Measurements from ENCODE around the gene FETUB. TPM values are rescaled to one million over a fixed set of nuclear protein-coding genes. Genes with fewer than 3 reads are reported as not detected.

FETUB gene
- polyA plus RNA-seq, 1 donor (not counting 4 experiments of a cell fraction or from before 2014, with no cell fraction given): 0.25 TPM

DNA sequence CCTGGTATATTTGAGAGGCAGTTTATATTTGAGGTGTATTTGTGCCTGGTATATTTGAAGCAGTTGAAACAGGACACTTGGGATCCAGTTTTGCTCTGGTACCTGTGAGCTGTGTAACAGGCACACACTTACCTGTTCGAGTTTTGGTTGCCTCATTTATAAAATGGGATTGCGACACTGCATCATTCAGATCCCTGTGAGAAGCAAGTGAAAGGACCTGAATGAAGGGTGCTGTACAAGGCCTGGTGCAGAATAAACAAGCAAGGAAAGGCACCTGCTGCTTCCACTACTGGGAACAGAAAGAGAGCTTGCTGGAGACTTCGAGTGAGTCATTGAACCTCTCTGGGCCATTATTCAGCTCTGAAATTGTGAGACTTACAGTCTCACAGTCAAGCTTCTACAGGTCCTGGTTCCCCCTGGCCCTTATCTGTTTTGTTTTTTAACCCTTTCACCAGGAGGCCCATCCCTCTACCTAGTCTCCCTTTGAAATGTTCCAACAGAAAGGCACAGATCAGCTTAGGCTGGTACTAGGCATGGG lies 11.5 kb downstream of the FETUB start:
- FAIRE-seq: peak; percentile 26
- Histone ChIP-seq H3K9me1 (ENCODE audit: control insufficient read depth, extremely low read depth, insufficient read depth, low read length) (peaks cover 3% of the 10 kb centered on the region), H3K9ac (ENCODE audit: control insufficient read depth, extremely low read depth, insufficient read depth, low read length) (no peak overlapping the region), H3K4me1 (ENCODE audit: control insufficient read depth, extremely low read depth, insufficient read depth, low read length) (peaks cover 7% of the 10 kb centered on the region), H3K4me3 (ENCODE audit: control insufficient read depth in 2 of 3, extremely low read depth in 1 of 3, insufficient read depth in 2 of 3, low read depth in 1 of 3, low read length in 3 of 3) (no peak overlapping the region), H3K27ac (ENCODE audit: control insufficient read depth, insufficient read depth, low read length) (no peak overlapping the region), H3K27me3 (ENCODE audit: control insufficient read depth, extremely low read depth, insufficient read depth, low read length) (no peaks in the 10 kb centered on the region), H3K4me2 (ENCODE audit: control insufficient read depth, extremely low read depth, insufficient read depth, low read depth, low read length) (no peak overlapping the region), H3K36me3 (ENCODE audit: control insufficient read depth in 2 of 2, extremely low read depth in 1 of 2, insufficient read depth in 2 of 2, low read length in 2 of 2) (no peaks in the 10 kb centered on the region), H3K9me3 (ENCODE audit: control insufficient read depth, low read depth, low read length) (no peaks in the 10 kb centered on the region), H2AFZ (ENCODE audit: control insufficient read depth, low read length) (no peak overlapping the region), H4K20me1 (ENCODE audit: control insufficient read depth, extremely low read depth, insufficient read depth, low read length) (no peaks in the 10 kb centered on the region), H3K79me2 (ENCODE audit: control insufficient read depth, insufficient read depth, low read length) (no peaks in the 10 kb centered on the region)
- dilution Hi-C loops (cut with MboI; ENCODE audit: extremely low pct_ligation_motif_present, low sequenced_read_pairs): no loop called here
- TF ChIP-seq EZH2 (IDR thresholded peaks at IDR 0.05; ENCODE audit: low read length): no peak
- TF ChIP-seq, protein P1, sequence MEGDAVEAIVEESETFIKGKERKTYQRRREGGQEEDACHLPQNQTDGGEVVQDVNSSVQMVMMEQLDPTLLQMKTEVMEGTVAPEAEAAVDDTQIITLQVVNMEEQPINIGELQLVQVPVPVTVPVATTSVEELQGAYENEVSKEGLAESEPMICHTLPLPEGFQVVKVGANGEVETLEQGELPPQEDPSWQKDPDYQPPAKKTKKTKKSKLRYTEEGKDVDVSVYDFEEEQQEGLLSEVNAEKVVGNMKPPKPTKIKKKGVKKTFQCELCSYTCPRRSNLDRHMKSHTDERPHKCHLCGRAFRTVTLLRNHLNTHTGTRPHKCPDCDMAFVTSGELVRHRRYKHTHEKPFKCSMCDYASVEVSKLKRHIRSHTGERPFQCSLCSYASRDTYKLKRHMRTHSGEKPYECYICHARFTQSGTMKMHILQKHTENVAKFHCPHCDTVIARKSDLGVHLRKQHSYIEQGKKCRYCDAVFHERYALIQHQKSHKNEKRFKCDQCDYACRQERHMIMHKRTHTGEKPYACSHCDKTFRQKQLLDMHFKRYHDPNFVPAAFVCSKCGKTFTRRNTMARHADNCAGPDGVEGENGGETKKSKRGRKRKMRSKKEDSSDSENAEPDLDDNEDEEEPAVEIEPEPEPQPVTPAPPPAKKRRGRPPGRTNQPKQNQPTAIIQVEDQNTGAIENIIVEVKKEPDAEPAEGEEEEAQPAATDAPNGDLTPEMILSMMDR (optimal IDR thresholded peaks at IDR 0.05 in 1 of 3, IDR thresholded peaks at IDR 0.05 in 1 of 3, conservative IDR thresholded peaks at IDR 0.05 in 1 of 3; ENCODE audit: extremely low read depth in 1 of 3, insufficient read depth in 2 of 3, low read length in 3 of 3): no peak
- no peak for DNase-seq (ENCODE audit: low read depth, low spot score)

DNA sequence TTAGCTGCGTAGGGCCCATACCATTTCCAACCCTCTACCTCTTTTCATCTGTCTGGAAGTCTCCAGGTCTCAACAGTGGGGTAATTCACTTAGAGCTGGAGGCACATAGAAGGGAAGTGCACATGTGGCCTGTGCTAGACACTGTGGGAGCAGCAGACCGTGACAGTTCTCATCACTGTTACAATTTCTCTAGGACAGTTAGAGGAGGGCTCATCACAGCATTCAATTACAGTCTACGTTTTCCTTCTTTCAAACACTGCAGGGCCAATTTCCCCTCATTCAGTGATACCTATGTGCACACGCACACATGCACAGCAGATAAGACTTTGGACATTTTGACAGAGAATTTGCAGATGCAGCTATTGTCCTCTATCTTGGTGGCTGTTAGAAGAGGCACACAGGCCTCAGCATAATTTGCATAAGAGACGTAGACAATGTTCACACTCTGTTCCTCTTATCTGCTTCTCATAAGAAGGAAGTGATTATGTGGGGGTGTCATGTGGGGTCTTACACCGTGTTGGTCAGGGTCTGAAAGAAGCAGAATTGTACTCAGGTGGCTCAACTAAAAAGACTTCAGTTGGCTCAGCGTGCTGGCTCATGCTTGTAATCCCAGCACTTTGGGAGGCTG lies 13.0 kb downstream of the FETUB start:
- Histone ChIP-seq H3K27me3 (ENCODE audit: control insufficient read depth, extremely low read depth, insufficient read depth, low read length) (no peaks in the 10 kb centered on the region), H3K27ac (ENCODE audit: control insufficient read depth, insufficient read depth, low read length) (no peak overlapping the region), H3K9me3 (ENCODE audit: control insufficient read depth, low read depth, low read length) (no peaks in the 10 kb centered on the region), H3K9ac (ENCODE audit: control insufficient read depth, extremely low read depth, insufficient read depth, low read length) (no peak overlapping the region), H3K36me3 (ENCODE audit: control insufficient read depth in 2 of 2, extremely low read depth in 1 of 2, insufficient read depth in 2 of 2, low read length in 2 of 2) (no peaks in the 10 kb centered on the region), H3K4me2 (ENCODE audit: control insufficient read depth, extremely low read depth, insufficient read depth, low read depth, low read length) (no peak overlapping the region), H4K20me1 (ENCODE audit: control insufficient read depth, extremely low read depth, insufficient read depth, low read length) (no peaks in the 10 kb centered on the region), H2AFZ (ENCODE audit: control insufficient read depth, low read length) (no peak overlapping the region), H3K9me1 (ENCODE audit: control insufficient read depth, extremely low read depth, insufficient read depth, low read length) (peaks cover 3% of the 10 kb centered on the region), H3K4me3 (ENCODE audit: control insufficient read depth in 2 of 3, extremely low read depth in 1 of 3, insufficient read depth in 2 of 3, low read depth in 1 of 3, low read length in 3 of 3) (no peak overlapping the region), H3K4me1 (ENCODE audit: control insufficient read depth, extremely low read depth, insufficient read depth, low read length) (peaks cover 7% of the 10 kb centered on the region), H3K79me2 (ENCODE audit: control insufficient read depth, insufficient read depth, low read length) (no peaks in the 10 kb centered on the region)
- dilution Hi-C loops (cut with MboI; ENCODE audit: extremely low pct_ligation_motif_present, low sequenced_read_pairs): no loop called here
- TF ChIP-seq, protein P1 (optimal IDR thresholded peaks at IDR 0.05 in 1 of 3, IDR thresholded peaks at IDR 0.05 in 1 of 3, conservative IDR thresholded peaks at IDR 0.05 in 1 of 3; ENCODE audit: extremely low read depth in 1 of 3, insufficient read depth in 2 of 3, low read length in 3 of 3): no peak
- TF ChIP-seq EZH2 (IDR thresholded peaks at IDR 0.05; ENCODE audit: low read length): no peak
- DNase-seq (ENCODE audit: low read depth, low spot score): no peak
- FAIRE-seq: no peak

All from keratinocyte (primary cell).